K562 (cell line): ENCODE results near the gene CRY2. TPM values are rescaled to one million over a fixed set of nuclear protein-coding genes. Genes with fewer than 3 reads are reported as not detected.

Experiments
- CCNT2 ChIP-seq: IDR thresholded peaks from 2 replicates; pipeline ENCODE4 v1.6.1; 2011; ENCODE audit warnings: borderline replicate concordance, low read depth, mild to moderate bottlenecking, moderate library complexity, mixed read lengths, low read length; ENCODE audit not compliant: insufficient read length; ENCODE audit errors: extremely low read depth
- CREM ChIP-seq: IDR thresholded peaks from 2 replicates; pipeline ENCODE4 v1.6.1; 2014; ENCODE audit warnings: antibody characterized with exemption, low read depth
- HCFC1 ChIP-seq: IDR thresholded peaks from 2 replicates; pipeline ENCODE4 v1.6.1; 2012; ENCODE audit warnings: low read depth, low read length, improper control_type of control experiment
- JUND ChIP-seq, 2 experiments: IDR thresholded peaks; 2 replicates in 1 of 2; 3 replicates in 1 of 2; pipeline ENCODE4 v1.6.1; 2011; ENCODE audit warnings: borderline replicate concordance in 2 of 2, low read depth in 2 of 2, low read length in 2 of 2, improper control_type of control experiment in 1 of 2, missing biosample characterization in 1 of 2, missing genetic modification characterization in 1 of 2, missing genetic modification reagents in 1 of 2
- MITF ChIP-seq: IDR thresholded peaks from 2 replicates; pipeline ENCODE4 v1.6.1; 2014; ENCODE audit warnings: antibody characterized with exemption
- MYBL2 ChIP-seq, 2 experiments: fragments of 450-650 bp in 1 of 2; sonication (generic) in 1 of 2; formaldehyde crosslinking in 1 of 2; IDR thresholded peaks; 2 replicates each; pipeline versions ENCODE4 v1.6.1 to v1.8.1; 2017 to 2022; ENCODE audit warnings: borderline replicate concordance in 1 of 2, inconsistent platforms in 1 of 2, low read depth in 1 of 2, mild to moderate bottlenecking in 1 of 2, missing genetic modification reagents in 1 of 2, moderate library complexity in 1 of 2
- MYNN ChIP-seq, 2 experiments: sonication (generic); formaldehyde crosslinking in 1 of 2; IDR thresholded peaks; 2 replicates each; pipeline versions ENCODE4 v1.5.0 to v1.6.1; 2016 to 2020; ENCODE audit warnings: antibody characterized with exemption in 1 of 2, missing genetic modification reagents in 1 of 2
- NR2C2 ChIP-seq, 2 experiments: fragments of 200-800 bp in 1 of 2; sonication (Bioruptor generic) in 1 of 2; sonication (generic) in 1 of 2; formaldehyde crosslinking in 1 of 2; IDR thresholded peaks; 2 replicates each; pipeline versions ENCODE4 v1.6.1 to v1.8.0; 2016 to 2022; ENCODE audit warnings: mild to moderate bottlenecking in 1 of 2, missing compliant biosample characterization in 1 of 2, missing genetic modification characterization in 1 of 2, missing genetic modification reagents in 1 of 2
- TCF7 ChIP-seq: sonication (generic); IDR thresholded peaks from 2 replicates; pipeline ENCODE4 v1.6.1; 2016; ENCODE audit warnings: antibody characterized with exemption, borderline replicate concordance
- TEAD1 ChIP-seq, 2 experiments: fragments of 450-650 bp in 1 of 2; sonication (generic) in 1 of 2; formaldehyde crosslinking; IDR thresholded peaks; 2 replicates each; pipeline versions ENCODE4 v1.4.0 to v1.8.0; 2020 to 2022; ENCODE audit warnings: mild to moderate bottlenecking in 2 of 2, missing genetic modification reagents in 1 of 2
- TRIM25 ChIP-seq: fragments of 450-650 bp; IDR thresholded peaks from 2 replicates; pipeline ENCODE4 v1.7.0; 2016; ENCODE audit warnings: borderline replicate concordance
- ZBTB49 ChIP-seq: sonication (generic); formaldehyde crosslinking; IDR thresholded peaks from 2 replicates; pipeline ENCODE4 v1.8.0; 2022; ENCODE audit warnings: missing genetic modification reagents, mild to moderate bottlenecking, borderline replicate concordance
- ZNF3 ChIP-seq: fragments of 250-450 bp; sonication (Bioruptor Pico); IDR thresholded peaks from 2 replicates; pipeline ENCODE4 v1.5.0; 2021; ENCODE audit warnings: mild to moderate bottlenecking, moderate library complexity
- polyA plus RNA-seq, 8 experiments: library from polyadenylated mRNA; depleted of rRNA in 4 of 8; stranded (reverse) in 5 of 8; unstranded in 3 of 8; fragments of >200 nt; fragmentation: Nextera tagmentation in 2 of 8; fragmentation: Illumina TruSeq in 1 of 8; extraction: Ambion mirVana in 2 of 8; extraction: Trizol in 1 of 8; gene quantifications; 2 replicates each; pipeline versions ENCODE4 v1.2.1 to v1.2.3, GENCODE V29; 2011 to 2014; ENCODE audit warnings: inconsistent platforms in 1 of 8, missing spikeins in 1 of 8
- total RNA-seq, 7 experiments: library from RNA; depleted of rRNA in 6 of 7; stranded (reverse); fragments of >200 nt in 6 of 7; fragmentation: Illumina TruSeq in 2 of 7; extraction: Trizol in 2 of 7; gene quantifications; 2 replicates each; pipeline versions ENCODE4 v1.2.1 to v1.2.3, GENCODE V29; 2011 to 2021; ENCODE audit warnings: low replicate concordance in 1 of 7
- TF ChIP-seq, protein P1 (sequence below): fragments of 450-650 bp; IDR thresholded peaks from 2 replicates; pipeline ENCODE4 v1.6.1; 2018; ENCODE audit not compliant: partially characterized antibody

CRY2 gene
- total and polyA plus RNA-seq, 9 of the 15 experiments (the other 6 are each of a cell fraction or from before 2014, with no cell fraction given): 2.3 to 23.9 (median 14.8) TPM

DNA sequence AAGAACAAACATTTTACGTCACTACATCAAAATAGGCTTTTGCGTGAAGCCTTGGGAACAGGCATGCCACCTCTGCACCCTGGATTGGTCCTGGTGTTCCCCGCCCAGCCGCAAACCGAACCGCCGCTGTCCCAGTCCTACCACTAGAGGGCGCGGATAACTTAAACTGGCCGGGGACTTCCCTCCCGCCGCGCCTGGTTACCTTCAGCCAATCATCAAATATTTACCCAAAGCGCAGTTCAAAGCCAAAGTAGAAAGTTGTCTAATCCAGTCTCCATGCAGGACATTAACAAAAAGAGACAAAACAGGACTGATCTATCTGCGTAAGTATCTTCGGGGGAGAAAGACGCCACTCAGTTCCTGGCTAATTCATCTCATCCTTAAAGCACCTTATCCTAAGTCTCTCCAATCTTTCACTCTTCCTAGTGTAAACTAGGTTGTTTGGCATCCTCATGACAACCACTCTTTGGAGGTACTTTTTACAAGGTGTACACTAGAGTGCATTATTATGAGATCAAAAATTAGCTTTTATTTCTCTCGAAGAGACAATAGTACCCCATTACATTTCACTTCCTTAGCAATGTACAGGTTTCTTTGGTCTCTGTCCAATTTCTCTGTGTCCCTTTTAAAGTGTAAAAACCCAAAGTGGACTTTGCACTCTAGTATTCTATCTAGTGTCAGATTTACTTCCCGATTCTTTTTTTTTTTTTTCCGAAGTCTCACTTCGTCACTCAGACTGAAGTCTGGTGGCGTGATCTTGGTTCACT lies 3.9 kb upstream of the CRY2 start (continued):
- TF ChIP-seq ZNF3 (CRISPR knock-in tag) (no peak), CCNT2 (no peak), TEAD1 (CRISPR knock-in tag; IDR thresholded peaks at IDR 0.05) (peak in 1 of 2 experiments; percentile 57; a peak in 1 of 4 replicates), TCF7 (no peak), MYBL2 (IDR thresholded peaks at IDR 0.05; ENCODE audit: low read depth) (no peak), MYBL2 (CRISPR knock-in tag; IDR thresholded peaks at IDR 0.05; ENCODE audit: borderline replicate concordance) (no peak), TRIM25 (no peak), MYNN (IDR thresholded peaks at IDR 0.05) (no peak), MYNN (CRISPR knock-in tag; IDR thresholded peaks at IDR 0.05) (no peak), CREM (peak; percentile 45; the same call in 1 of the 2 replicates), MITF (no peak), HCFC1 (peak; percentile 46; the same call in 1 of the 2 replicates), JUND (IDR thresholded peaks at IDR 0.05; ENCODE audit: borderline replicate concordance, low read depth, low read length) (peak; percentile 45; the same call in 1 of the 2 replicates), JUND (tag; IDR thresholded peaks at IDR 0.05; ENCODE audit: borderline replicate concordance, low read depth, low read length) (no peak; the same call in 2 of the 3 replicates), ZBTB49 (no peak), NR2C2 (CRISPR knock-in tag; IDR thresholded peaks at IDR 0.05) (no peak), NR2C2 (tag; IDR thresholded peaks at IDR 0.05) (0 out of 2 replicates have a peak, but pooled peaks have one; percentile 15)
- TF ChIP-seq, protein P1, sequence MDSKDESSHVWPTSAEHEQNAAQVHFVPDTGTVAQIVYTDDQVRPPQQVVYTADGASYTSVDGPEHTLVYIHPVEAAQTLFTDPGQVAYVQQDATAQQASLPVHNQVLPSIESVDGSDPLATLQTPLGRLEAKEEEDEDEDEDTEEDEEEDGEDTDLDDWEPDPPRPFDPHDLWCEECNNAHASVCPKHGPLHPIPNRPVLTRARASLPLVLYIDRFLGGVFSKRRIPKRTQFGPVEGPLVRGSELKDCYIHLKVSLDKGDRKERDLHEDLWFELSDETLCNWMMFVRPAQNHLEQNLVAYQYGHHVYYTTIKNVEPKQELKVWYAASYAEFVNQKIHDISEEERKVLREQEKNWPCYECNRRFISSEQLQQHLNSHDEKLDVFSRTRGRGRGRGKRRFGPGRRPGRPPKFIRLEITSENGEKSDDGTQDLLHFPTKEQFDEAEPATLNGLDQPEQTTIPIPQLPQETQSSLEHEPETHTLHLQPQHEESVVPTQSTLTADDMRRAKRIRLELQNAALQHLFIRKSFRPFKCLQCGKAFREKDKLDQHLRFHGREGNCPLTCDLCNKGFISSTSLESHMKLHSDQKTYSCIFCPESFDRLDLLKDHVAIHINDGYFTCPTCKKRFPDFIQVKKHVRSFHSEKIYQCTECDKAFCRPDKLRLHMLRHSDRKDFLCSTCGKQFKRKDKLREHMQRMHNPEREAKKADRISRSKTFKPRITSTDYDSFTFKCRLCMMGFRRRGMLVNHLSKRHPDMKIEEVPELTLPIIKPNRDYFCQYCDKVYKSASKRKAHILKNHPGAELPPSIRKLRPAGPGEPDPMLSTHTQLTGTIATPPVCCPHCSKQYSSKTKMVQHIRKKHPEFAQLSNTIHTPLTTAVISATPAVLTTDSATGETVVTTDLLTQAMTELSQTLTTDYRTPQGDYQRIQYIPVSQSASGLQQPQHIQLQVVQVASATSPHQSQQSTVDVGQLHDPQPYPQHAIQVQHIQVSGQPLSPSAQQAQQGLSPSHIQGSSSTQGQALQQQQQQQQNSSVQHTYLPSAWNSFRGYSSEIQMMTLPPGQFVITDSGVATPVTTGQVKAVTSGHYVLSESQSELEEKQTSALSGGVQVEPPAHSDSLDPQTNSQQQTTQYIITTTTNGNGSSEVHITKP: peak; percentile 60
